Measurements from ENCODE around the gene DTNA. TPM values are rescaled to one million over a fixed set of nuclear protein-coding genes. Genes with fewer than 3 reads are reported as not detected.
"Not testable (repeated sequence)": the region's sequence is repeated elsewhere in the genome, so short reads cannot be mapped to it uniquely, and the experiment has no call there.

The DTNA gene
- total RNA-seq, 1 donor from 2014 or later = 7.1 TPM

- Mint-ChIP-seq H3K4me1 (ENCODE audit: unreplicated experiment) (peaks cover 48% of the 10 kb centered on the region), H3K27me3 (ENCODE audit: unreplicated experiment) (no peaks in the 10 kb centered on the region), H3K27ac (ENCODE audit: unreplicated experiment) (peak overlapping the region; percentile 83), H3K4me3 (ENCODE audit: unreplicated experiment) (no peak overlapping the region), H3K9me3 (ENCODE audit: unreplicated experiment) (no peaks in the 10 kb centered on the region), H3K36me3 (ENCODE audit: unreplicated experiment) (no peaks in the 10 kb centered on the region)
- DNase-seq (ENCODE audit: extremely low spot score, unreplicated experiment) = no peak
- TF ChIP-seq, protein P1, sequence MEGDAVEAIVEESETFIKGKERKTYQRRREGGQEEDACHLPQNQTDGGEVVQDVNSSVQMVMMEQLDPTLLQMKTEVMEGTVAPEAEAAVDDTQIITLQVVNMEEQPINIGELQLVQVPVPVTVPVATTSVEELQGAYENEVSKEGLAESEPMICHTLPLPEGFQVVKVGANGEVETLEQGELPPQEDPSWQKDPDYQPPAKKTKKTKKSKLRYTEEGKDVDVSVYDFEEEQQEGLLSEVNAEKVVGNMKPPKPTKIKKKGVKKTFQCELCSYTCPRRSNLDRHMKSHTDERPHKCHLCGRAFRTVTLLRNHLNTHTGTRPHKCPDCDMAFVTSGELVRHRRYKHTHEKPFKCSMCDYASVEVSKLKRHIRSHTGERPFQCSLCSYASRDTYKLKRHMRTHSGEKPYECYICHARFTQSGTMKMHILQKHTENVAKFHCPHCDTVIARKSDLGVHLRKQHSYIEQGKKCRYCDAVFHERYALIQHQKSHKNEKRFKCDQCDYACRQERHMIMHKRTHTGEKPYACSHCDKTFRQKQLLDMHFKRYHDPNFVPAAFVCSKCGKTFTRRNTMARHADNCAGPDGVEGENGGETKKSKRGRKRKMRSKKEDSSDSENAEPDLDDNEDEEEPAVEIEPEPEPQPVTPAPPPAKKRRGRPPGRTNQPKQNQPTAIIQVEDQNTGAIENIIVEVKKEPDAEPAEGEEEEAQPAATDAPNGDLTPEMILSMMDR (IDR thresholded peaks at IDR 0.05) = no peak
Observed at GRCh38 chr18:34707670-34708069, 2.4 kb upstream of the DTNA start.

DNA sequence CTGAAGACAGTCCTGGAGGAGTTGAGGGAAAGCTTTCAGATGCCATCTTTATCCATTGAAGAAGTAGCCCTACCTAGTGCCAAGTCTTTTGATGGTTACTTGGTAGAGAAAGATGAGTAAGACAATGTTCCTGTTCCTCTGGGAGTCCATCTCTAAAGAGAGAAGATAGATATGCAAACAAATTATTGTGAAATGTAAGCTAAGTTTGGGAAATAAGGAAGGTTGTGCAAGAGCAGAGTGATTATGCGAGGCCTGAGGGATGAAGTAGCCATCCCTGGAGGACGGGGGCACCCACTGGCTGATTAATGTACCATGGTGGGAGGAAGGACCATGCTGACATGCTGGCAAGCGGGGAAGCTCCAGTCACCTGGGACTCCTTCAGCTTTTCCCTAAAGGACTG lies 994 bp upstream of the DTNA start:
- Mint-ChIP-seq H3K4me3 (ENCODE audit: unreplicated experiment) (no peak overlapping the region), H3K4me1 (ENCODE audit: unreplicated experiment) (peaks cover 48% of the 10 kb centered on the region), H3K27ac (ENCODE audit: unreplicated experiment) (peak overlapping the region; percentile 98), H3K27me3 (ENCODE audit: unreplicated experiment) (no peaks in the 10 kb centered on the region), H3K9me3 (ENCODE audit: unreplicated experiment) (no peaks in the 10 kb centered on the region), H3K36me3 (ENCODE audit: unreplicated experiment) (no peaks in the 10 kb centered on the region)
- TF ChIP-seq, protein P1 (IDR thresholded peaks at IDR 0.05) = no peak
- no peak for DNase-seq (ENCODE audit: extremely low spot score, unreplicated experiment)

GRCh38 chr18:34710458-34710914 lies 388 bp downstream of the DTNA start:
- Mint-ChIP-seq H3K27ac (ENCODE audit: unreplicated experiment) (peak overlapping the region; percentile 98), H3K4me3 (ENCODE audit: unreplicated experiment) (peak overlapping the region; percentile 73), H3K9me3 (ENCODE audit: unreplicated experiment) (no peaks in the 10 kb centered on the region), H3K36me3 (ENCODE audit: unreplicated experiment) (no peaks in the 10 kb centered on the region), H3K4me1 (ENCODE audit: unreplicated experiment) (peaks cover 48% of the 10 kb centered on the region), H3K27me3 (ENCODE audit: unreplicated experiment) (no peaks in the 10 kb centered on the region)
- TF ChIP-seq, protein P1 (IDR thresholded peaks at IDR 0.05) = no peak
- DNase-seq (ENCODE audit: extremely low spot score, unreplicated experiment) = no peak

- DNase-seq (ENCODE audit: extremely low spot score, unreplicated experiment) = no peak
- H3K9me3 Mint-ChIP-seq (ENCODE audit: unreplicated experiment) = no peaks in the 10 kb centered on the region
- TF ChIP-seq, protein P1 (IDR thresholded peaks at IDR 0.05) = no peak
- peak overlapping the region; percentile 98 for H3K27ac Mint-ChIP-seq (ENCODE audit: unreplicated experiment)
- H3K4me3 Mint-ChIP-seq (ENCODE audit: unreplicated experiment) = peak overlapping the region; percentile 73
- peaks cover 48% of the 10 kb centered on the region for H3K4me1 Mint-ChIP-seq (ENCODE audit: unreplicated experiment)
- no peaks in the 10 kb centered on the region for H3K36me3 Mint-ChIP-seq (ENCODE audit: unreplicated experiment)
- H3K27me3 Mint-ChIP-seq (ENCODE audit: unreplicated experiment) = no peaks in the 10 kb centered on the region
Observed at GRCh38 chr18:34710934-34711333, 836 bp downstream of the DTNA start.

- H3K4me3 Mint-ChIP-seq (ENCODE audit: unreplicated experiment); DNase-seq (ENCODE audit: extremely low spot score, unreplicated experiment); H3K4me1 Mint-ChIP-seq (ENCODE audit: unreplicated experiment); H3K9me3 Mint-ChIP-seq (ENCODE audit: unreplicated experiment); H3K36me3 Mint-ChIP-seq (ENCODE audit: unreplicated experiment); H3K27me3 Mint-ChIP-seq (ENCODE audit: unreplicated experiment); H3K27ac Mint-ChIP-seq (ENCODE audit: unreplicated experiment): not testable (repeated sequence)
Observed at GRCh38 chr18:34716111-34716510, 6.0 kb downstream of the DTNA start.

GRCh38 chr18:34718610-34719009 lies 8.5 kb downstream of the DTNA start:
- Mint-ChIP-seq H3K27me3 (ENCODE audit: unreplicated experiment) (no peaks in the 10 kb centered on the region), H3K36me3 (ENCODE audit: unreplicated experiment) (no peaks in the 10 kb centered on the region), H3K4me3 (ENCODE audit: unreplicated experiment) (no peak overlapping the region), H3K4me1 (ENCODE audit: unreplicated experiment) (no peaks in the 10 kb centered on the region), H3K27ac (ENCODE audit: unreplicated experiment) (no peak overlapping the region), H3K9me3 (ENCODE audit: unreplicated experiment) (no peaks in the 10 kb centered on the region)
- no peak for DNase-seq (ENCODE audit: extremely low spot score, unreplicated experiment)
- TF ChIP-seq, protein P1 (IDR thresholded peaks at IDR 0.05) = no peak
